Endothelial cell (in vitro differentiated cells): ENCODE data around the gene B9D2. TPM values are rescaled to one million over a fixed set of nuclear protein-coding genes. Genes with fewer than 3 reads are reported as not detected.

ENCODE experiments used
- DNase-seq: peaks from one replicate; pipeline ENCODE4 v3.0.0; 2021; ENCODE audit warnings: low spot score
- H3K27ac Mint-ChIP-seq: one replicate; pipeline ENCODE4 v1.8.0; 2021; ENCODE audit warnings: mixed read lengths, inconsistent platforms; ENCODE audit not compliant: unreplicated experiment
- H3K27me3 Mint-ChIP-seq: one replicate; pipeline ENCODE4 v1.8.0; 2021; ENCODE audit warnings: mild to moderate bottlenecking, moderate library complexity, mixed read lengths, inconsistent platforms; ENCODE audit not compliant: unreplicated experiment
- H3K36me3 Mint-ChIP-seq: one replicate; pipeline ENCODE4 v1.8.0; 2021; ENCODE audit warnings: mild to moderate bottlenecking, low read depth, mixed read lengths, inconsistent platforms; ENCODE audit not compliant: unreplicated experiment
- H3K4me1 Mint-ChIP-seq: one replicate; pipeline ENCODE4 v1.8.0; 2021; ENCODE audit warnings: mild to moderate bottlenecking, mixed read lengths, inconsistent platforms; ENCODE audit not compliant: unreplicated experiment
- H3K4me3 Mint-ChIP-seq: one replicate; pipeline ENCODE4 v1.8.0; 2021; ENCODE audit warnings: mild to moderate bottlenecking, mixed read lengths, inconsistent platforms; ENCODE audit not compliant: unreplicated experiment
- H3K9me3 Mint-ChIP-seq: one replicate; pipeline ENCODE4 v1.8.0; 2021; ENCODE audit warnings: mixed read lengths, inconsistent platforms; ENCODE audit not compliant: unreplicated experiment
- total RNA-seq: library from RNA; stranded (reverse); fragmentation: NEBNext Ultra II Directional; extraction: Animal tissue kit (Norgen Biotek cat#: 25700); gene quantifications from one replicate; pipeline ENCODE4 v1.2.1, GENCODE V29; 2021; ENCODE audit not compliant: unreplicated experiment
- TF ChIP-seq, protein P1 (sequence below): fragments of 200-600 bp; sonication (generic); IDR thresholded peaks from one replicate; pipeline ENCODE4 v1.5.0; 2021; ENCODE audit warnings: antibody characterized with exemption; ENCODE audit not compliant: unreplicated experiment

The B9D2 gene
- total RNA-seq, 1 donor from 2014 or later, result 6.8 TPM

DNA sequence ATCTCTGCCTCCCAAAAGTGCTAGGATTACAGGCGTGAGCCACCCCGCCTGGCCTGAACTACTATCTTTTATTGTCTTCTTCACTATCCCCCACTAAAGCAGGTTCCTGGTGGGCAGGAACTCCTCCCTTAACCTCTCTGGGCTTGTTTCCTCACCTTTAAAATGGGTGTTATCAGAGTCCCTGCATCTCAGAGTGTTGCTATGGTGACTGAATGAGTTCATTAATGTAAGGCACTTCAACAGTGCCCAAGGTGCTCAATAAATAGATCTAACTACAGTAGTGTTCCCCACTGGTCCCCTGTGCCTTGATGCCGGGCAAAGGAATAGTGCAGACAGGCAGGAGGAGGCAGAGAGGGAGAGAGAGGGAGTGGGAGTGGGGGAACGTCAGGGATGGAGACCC is 33.5 kb downstream of the B9D2 start:
- H3K9me3 Mint-ChIP-seq, result no peaks in the 10 kb centered on the region
- no peak for DNase-seq
- peaks cover 49% of the 10 kb centered on the region for H3K4me1 Mint-ChIP-seq
- peak overlapping the region; percentile 24 for H3K4me3 Mint-ChIP-seq
- H3K36me3 Mint-ChIP-seq, result peaks cover 57% of the 10 kb centered on the region
- H3K27ac Mint-ChIP-seq, result peak overlapping the region; percentile 51
- H3K27me3 Mint-ChIP-seq, result peaks cover 26% of the 10 kb centered on the region
- TF ChIP-seq, protein P1, sequence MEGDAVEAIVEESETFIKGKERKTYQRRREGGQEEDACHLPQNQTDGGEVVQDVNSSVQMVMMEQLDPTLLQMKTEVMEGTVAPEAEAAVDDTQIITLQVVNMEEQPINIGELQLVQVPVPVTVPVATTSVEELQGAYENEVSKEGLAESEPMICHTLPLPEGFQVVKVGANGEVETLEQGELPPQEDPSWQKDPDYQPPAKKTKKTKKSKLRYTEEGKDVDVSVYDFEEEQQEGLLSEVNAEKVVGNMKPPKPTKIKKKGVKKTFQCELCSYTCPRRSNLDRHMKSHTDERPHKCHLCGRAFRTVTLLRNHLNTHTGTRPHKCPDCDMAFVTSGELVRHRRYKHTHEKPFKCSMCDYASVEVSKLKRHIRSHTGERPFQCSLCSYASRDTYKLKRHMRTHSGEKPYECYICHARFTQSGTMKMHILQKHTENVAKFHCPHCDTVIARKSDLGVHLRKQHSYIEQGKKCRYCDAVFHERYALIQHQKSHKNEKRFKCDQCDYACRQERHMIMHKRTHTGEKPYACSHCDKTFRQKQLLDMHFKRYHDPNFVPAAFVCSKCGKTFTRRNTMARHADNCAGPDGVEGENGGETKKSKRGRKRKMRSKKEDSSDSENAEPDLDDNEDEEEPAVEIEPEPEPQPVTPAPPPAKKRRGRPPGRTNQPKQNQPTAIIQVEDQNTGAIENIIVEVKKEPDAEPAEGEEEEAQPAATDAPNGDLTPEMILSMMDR, result no peak

GRCh38 chr19:41328842-41329225 is 35.1 kb downstream of the B9D2 start:
- TF ChIP-seq, protein P1, result no peak
- Mint-ChIP-seq H3K27ac (peak overlapping the region; percentile 80), H3K4me3 (no peak overlapping the region), H3K9me3 (no peaks in the 10 kb centered on the region), H3K36me3 (peaks cover 52% of the 10 kb centered on the region), H3K27me3 (peaks cover 28% of the 10 kb centered on the region), H3K4me1 (peaks cover 62% of the 10 kb centered on the region)
- no peak for DNase-seq

DNA sequence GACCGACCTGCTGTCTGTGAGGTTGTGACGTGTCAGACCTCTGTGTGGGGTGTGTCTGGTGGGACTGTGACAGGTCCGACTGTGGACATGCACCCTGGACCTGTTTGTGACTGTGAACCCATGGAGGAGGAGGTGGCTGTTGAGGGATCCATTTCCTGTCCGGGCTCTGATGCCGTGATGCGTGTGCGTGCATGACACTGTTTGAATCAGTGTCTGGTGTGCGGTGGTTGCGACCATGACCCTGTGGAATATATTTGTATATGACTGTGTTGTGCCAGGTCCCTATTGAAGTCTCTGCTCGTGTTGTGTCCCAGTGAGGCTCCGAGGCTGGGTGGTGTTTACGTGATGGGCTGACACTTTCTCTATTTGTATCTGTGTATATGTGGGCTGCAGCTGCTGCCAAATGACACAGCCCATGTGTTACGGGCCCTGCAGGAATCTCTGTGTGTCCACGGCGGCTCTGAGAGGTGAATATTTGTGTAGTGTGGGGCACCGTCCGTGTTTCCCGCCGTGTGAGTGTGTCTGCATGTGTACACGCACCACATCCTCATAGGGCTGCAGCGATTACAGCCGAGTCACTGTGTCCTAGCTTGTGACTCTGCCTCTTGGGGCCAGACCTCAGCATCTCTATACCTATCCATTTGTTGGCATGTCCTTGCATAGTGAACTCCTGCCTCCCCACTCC is 35.6 kb downstream of the B9D2 start:
- Mint-ChIP-seq H3K4me3 (peak overlapping the region; percentile 79), H3K4me1 (peaks cover 63% of the 10 kb centered on the region)
- DNase-seq, result no peak

GRCh38 chr19:41327576-41328156 is 36.3 kb downstream of the B9D2 start:
- peak overlapping the region; percentile 79 for H3K4me3 Mint-ChIP-seq
- TF ChIP-seq, protein P1, result no peak
- peak overlapping the region; percentile 80 for H3K27ac Mint-ChIP-seq
- H3K36me3 Mint-ChIP-seq, result peaks cover 46% of the 10 kb centered on the region
- H3K27me3 Mint-ChIP-seq, result peaks cover 31% of the 10 kb centered on the region
- no peaks in the 10 kb centered on the region for H3K9me3 Mint-ChIP-seq
- H3K4me1 Mint-ChIP-seq, result peaks cover 67% of the 10 kb centered on the region
- no peak for DNase-seq

More for the DNA sequence above, 35.6 kb downstream of the B9D2 start:
- Mint-ChIP-seq H3K27ac (peak overlapping the region; percentile 80), H3K36me3 (peaks cover 49% of the 10 kb centered on the region), H3K27me3 (peaks cover 28% of the 10 kb centered on the region), H3K9me3 (no peaks in the 10 kb centered on the region)
- TF ChIP-seq, protein P1, result no peak

GRCh38 chr19:41327076-41327575 is 36.8 kb downstream of the B9D2 start:
- no peaks in the 10 kb centered on the region for H3K9me3 Mint-ChIP-seq
- H3K4me1 Mint-ChIP-seq, result peaks cover 63% of the 10 kb centered on the region
- TF ChIP-seq, protein P1, result no peak
- peak overlapping the region; percentile 96 for H3K27ac Mint-ChIP-seq
- H3K36me3 Mint-ChIP-seq, result peaks cover 45% of the 10 kb centered on the region
- peaks cover 32% of the 10 kb centered on the region for H3K27me3 Mint-ChIP-seq
- DNase-seq, result peak; percentile 58
- peak overlapping the region; percentile 84 for H3K4me3 Mint-ChIP-seq
